Fibroblast of skin of left quadriceps (primary cell): ENCODE results near the gene ARHGDIG.

Experiments
- DNase-seq, 2 experiments: peaks; one replicate each; pipeline ENCODE4 v3.0.0-alpha.2; 2013; ENCODE audit warnings: low read depth in 2 of 2

Gene ARHGDIG

DNA sequence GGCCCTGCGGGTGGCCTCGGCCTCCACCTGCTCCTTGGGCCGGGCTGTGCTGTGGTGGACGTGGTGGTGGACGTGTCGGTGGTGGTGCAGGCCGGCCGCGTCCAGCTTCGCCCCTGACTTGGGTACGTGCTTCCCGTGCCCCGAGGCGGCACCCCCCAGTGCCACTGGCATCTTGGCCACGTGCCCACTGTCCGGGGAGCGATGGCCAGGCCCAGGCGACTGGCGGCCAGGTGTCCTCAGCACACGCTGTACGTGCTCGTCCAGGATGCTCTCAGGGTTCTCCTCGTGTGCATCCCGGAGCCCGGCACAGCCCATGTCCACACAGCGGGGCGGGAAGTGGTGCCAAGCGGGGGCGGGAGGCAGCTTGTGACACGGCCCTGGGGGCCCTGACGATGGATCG, 17.4 kb downstream of the ARHGDIG start:
- no peak for DNase-seq

DNA sequence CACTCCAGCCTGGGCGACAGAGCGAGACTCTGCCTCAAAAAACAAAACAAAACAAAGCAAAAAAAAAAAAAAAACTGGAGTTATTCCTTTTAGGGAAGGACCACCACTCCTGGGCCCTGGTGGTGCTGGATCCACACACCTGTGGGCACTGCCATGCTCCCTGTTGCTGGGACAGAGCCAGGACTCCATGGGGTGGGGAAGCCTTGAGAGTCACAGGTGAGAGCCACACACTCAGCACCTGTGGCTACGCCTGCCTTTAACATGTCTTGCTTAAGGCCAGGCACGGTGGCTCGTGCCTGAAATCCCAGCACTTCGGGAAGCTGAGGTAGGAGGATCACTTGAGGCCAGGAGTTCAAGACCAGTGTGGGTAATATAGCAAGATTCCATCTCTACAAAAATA, 20.8 kb downstream of the ARHGDIG start:
- no peak for DNase-seq

DNA sequence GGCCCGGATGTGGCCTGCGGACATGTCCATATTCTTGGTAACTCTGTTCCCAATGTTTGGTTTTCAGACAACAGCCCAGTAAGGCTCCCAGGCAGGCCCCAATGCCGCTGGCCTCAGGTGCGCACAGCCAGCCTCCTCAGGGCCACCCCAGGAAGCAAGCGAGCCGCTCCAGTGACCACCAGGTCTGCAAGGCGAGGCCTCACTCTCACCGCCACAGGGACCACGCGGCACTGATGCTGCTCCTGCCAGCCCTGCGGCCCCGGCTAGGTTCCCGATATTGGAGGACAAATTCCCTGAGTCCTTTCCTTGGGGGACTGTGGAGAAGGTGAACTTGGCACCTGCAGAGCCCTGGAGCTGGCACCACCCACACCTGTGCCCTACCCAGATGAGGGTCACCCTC, 21.6 kb downstream of the ARHGDIG start:
- DNase-seq: no peak

DNA sequence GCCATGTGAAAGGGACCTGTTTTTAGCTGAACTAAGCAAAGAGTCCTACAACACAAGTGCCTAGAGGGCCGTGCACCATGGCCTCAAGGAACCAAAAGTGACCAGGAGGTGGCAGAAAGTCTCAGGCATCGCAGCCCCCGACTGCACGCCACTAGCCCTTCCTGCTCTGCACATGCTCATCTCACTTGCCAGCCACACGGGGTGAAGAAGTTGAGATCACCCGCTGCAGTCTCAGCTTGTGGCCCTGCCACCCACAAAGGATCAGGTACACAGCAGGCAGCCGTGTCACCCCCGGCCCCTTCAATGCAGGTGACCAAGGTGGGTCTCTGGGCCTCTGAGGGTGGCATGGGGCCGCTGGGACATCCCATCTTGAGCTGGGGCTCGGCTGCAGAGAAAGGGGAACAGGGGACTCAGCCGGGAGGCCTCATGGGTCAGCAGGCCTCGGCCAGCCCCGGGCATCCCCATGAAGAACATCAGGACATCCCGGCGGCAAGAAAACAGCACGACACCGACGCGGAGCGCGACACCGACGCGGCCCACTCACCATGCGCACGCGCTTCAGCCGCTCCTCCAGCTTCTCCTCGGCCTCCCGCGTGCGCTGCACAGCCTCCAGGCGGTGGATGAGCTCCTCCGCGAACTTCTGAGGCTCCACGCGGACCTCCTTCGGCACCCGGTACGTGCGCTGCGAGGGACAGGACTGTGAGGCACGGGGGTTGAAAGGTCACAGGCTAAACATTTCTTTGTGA, 23.5 kb downstream of the ARHGDIG start:
- DNase-seq: no peak

DNA sequence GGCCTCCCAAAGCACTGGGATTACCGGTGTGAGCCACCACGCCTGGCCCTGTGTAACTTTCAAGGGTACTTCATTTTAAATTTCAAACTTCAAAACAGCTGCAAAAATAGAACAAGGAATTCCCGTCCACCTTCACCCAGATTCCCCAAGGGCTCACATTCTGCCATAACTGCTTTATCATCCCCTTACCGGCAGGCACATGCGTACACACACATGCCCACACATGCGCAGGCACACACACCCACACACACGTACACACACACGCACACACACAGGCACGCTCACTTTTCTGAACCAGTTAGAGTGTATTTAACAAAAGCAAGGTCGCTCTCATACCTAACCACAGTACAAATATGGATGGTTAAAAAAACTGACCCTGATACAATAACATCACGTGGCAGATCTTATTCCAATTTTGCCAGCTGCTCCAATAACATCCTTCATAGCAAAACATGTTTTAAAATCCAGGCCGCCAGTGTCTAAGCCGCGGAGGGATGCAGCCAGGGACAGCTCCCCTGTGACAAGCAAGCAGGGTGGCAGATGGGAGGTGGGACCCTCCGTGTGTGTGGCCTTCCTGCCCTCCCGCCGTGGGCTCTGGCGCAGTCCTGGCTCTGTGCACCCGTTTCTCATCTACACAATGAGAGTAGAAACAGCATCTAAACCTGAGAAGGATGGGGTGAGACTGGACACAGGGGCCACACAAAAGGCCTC, 25.7 kb downstream of the ARHGDIG start:
- DNase-seq: no peak

DNA sequence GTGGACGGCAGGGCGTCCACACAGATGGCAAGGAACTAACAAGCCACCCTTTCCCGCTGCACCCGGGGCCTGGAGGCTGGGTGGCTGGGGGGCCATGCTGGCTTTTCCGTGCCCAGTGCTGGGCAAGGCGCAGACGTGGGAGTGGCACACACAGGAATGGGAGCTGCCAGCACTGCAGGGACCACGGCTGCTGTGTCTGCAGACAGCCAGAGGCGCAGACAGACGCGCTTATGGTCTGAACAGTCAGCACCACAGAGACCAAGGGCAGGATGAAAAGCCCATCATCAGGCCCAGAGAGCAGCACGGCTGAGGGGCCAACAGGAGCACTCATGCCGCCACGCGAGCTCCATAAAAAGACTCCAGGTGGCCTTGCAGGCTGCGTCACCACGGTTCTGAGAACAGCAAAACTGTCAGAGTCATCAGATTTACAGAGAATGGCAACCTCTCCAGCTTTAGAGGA, 26.6 kb downstream of the ARHGDIG start:
- no peak for DNase-seq

DNA sequence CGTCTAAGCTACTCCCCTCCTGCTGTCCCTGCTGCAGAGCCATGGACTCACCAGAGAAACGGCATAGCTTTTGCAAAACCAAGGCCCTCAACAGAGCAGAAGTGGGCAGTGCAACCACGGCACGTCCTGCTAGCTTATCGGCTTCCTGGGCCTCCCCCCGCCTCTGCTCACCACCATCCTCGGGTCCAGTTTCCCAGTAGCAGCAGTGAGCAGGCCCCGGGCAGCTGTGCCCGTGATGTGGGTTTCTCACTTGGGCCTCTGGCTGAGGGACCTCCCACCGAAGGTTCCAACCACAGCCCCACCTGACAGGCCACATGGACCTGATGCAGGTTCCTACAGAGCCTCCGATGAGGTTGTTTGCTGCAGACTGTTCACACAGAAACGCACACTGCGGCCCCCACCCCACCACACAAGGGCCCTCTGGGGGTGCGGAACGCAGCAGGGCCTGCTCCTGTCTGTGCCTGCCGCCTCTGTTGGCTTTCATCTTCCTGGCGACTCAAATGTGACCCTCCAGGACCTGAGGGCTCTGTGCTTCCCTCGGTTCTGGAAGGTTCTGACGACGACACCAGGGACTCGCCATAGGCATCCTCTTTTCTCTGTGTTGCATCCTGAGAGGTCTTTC, 27.4 kb downstream of the ARHGDIG start:
- no peak for DNase-seq

DNA sequence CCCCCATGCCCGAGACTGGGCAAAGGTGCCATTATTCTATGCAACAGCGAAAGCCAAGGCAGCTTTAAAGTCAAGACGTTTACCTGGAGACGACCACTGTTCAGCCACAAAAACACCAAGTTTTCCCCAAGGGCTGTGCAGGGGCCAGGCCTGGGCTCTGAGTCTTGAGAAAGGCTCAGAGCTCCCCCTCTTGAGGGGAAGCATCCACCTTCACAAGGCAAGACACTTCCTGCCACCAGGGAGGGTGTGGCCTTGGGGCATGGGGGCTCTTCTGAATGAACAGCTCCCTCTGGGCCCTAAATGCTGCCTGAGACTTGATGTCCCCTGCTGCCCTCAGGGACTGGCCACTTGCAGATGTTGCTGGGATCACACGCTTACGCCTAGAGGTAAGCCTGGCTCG, 29.1 kb downstream of the ARHGDIG start:
- no peak for DNase-seq

DNA sequence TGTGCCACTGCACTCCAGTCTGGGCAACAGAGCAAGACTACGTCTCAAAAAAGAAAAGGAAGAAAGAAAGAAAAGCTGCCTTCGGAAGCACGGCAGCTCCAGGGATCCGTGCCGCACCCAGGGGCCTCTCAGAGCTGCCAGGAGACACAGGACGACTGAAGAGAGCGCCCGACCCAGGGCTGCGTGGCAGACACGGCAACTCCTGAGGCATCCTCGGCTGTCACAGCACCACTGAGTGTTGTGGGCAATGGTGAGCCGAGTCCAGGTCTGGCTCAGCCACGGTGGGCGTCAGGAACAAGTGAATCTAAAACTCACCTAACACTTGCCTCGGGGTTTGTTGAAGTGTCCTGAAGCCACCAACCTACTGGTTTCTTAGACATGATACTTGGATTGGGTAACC, 31.3 kb downstream of the ARHGDIG start:
- no peak for DNase-seq

DNA sequence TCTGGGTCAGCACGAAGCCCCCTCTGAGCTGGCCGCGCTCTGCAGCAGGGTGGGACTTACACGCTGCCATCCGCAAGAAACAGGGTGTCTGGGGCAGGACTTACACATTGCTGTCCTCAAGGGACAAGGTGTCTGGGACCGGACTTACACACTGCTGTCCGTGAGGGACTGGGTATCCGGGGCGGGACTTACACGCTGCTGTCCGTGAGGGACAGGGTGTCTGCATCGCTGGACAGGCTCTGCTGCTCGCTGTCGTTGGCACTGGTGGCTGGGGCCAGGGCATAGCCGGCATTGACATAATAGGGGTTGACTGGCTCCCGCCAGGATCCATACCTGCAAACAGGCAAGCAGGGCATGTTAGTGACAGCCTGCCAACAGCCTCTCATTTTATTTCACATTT, 34.0 kb downstream of the ARHGDIG start:
- no peak for DNase-seq

DNA sequence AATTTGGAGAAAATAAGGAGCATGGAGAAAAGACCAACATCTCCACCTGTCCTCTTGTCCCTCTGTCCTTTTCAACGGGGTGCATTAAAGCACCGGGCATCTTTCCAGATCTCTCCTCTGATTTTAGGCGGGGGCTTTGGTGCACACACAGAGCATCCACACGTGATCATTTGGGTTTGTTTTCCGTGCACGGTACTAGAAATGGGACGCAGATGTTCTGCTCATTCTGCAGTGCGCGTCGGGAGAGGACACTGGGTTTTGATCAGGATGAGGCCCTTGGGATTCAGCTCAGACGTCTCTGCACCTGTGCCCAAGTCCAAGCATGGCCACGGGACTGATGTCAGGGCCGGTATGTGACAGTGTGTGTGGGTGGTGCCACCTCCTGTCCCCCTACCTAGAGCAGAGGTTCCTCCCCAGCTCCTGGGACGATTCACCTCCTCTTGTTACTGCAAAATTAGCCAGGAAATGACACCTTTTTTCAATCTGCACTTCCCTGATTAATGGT, 34.5 kb downstream of the ARHGDIG start:
- no peak for DNase-seq

DNA sequence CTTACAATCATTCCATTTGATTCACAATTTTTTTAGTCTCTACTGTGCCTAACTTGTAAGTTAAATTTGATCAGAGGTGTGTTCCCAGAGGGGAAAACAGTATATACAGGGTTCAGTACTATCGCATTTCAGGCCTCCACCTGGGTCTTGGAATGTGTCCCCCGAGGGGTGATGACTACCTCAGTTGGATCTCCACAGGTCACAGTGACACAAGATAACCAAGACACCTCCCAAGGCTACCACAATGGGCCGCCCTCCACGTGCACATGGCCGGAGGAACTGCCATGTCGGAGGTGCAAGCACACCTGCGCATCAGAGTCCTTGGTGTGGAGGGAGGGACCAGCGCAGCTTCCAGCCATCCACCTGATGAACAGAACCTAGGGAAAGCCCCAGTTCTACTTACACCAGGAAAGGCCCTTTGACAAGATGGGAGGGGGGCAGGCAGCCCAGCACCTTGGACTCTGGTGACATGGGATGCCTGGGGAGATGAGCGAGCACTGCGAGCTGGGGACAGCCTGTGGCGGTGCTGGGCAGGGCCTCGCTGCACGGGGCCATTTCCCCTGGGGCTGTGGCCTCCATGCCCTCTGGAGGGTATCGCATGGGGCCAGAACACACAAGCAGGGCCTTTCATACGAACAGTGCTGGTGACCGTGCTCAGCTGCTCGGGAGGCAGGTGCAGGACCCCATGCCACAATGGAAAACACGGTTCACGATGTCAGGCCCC, 36.5 kb downstream of the ARHGDIG start:
- no peak for DNase-seq

DNA sequence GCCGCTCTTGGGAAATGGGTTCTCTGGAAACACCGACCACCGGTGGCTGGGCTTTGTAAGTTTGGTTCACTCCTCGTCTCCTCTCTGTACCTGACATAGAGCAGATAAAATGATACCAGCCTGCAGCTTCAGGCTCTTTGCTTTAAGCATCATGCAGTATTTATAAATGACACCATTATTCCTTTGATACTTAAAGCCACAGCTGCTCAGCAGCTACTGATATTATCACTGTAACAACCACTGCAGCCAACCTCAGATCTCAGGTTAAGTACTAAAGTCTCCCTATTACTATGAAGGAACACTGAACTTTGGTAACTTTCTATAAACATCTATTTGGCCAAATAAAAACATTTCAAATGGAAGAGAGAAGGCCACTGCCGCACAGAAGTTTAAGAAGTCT, 37.2 kb downstream of the ARHGDIG start:
- no peak for DNase-seq

DNA sequence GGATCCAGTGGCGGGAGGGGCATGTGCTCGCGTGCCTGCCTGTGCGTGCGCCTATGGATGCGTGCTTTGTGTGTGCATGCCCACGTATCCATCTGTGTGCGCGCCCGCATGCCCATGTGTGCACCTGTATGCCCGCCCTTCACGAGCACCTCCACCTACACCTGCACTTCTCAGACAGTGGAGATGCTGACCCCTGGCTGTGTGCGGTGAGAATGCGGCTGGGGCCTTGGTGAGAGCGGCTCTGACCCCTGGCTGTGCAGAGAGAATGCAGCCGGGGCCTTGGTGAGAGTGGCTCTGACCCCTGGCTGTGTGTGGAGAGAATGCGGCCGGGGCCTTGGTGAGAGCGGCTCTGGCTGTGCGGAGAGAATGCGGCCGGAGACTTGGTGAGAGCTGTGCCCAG, 38.2 kb downstream of the ARHGDIG start:
- DNase-seq: no peak

DNA sequence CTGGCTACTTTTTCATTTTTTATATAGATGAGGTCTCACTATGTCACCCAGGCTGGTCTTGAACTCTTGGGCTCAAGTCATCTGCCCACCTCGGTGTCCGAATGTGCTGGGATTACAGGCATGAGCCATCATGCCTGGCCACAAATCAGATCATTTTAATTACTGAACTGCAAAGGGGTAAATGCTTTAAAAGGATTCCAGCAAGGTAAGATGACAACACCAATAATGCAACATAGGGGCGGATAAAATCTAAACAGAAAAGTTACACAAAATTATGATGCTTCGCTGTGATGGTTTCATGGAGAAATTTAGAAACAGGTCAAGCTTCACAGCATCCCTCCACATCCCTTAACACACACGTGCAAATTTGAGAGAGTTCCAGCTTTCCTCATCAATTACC, 39.8 kb downstream of the ARHGDIG start:
- no peak for DNase-seq

DNA sequence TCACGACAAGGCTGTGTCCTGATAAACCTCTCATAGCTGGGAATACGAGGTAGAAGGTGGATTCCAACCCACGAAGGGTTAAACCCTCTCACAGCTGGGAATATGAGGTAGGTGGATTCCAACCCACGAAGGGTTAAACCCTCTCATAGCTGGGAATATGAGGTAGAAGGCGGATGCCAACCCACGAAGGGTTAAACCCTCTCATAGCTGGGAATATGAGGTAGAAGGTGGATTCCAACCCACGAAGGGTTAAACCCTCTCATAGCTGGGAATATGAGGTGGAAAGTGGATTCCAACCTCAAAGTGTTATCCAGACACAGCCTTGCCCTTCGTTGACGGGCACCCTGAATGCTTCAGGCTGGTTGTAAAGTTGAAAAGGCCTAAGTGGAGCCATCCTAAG, 41.1 kb downstream of the ARHGDIG start:
- no peak for DNase-seq

DNA sequence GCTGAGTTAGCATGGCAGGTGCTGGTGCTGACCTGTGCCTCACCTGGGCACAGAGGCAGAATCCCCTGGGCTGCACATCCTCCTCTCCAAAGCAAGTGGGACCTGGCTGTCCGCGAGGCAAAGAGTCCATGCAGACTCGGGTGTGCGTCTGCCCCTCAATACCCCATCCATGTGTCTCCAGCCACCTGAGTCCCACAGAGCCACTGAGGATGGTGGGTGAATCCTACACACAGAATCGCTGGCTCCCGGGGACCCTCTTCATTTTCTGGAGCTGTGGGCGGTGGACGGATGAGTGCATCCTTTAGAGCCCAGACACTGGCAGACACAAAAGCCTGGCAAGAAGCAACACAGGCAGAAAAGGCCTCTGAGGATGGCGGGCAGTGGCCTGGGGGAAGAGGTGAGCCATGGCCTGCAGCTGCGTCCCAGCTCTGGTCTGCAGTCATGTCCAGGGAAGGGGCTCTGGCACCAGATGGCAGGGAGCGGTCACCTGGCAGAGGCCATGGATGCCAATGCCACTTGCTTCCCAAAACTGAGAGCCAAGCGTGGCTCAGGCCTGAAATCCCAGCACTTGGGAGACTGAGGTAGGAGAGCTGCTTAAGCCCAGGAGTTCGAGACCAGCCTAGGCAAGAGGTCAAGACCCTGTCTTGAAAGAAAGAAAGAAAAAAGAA, 42.2 kb downstream of the ARHGDIG start:
- no peak for DNase-seq

DNA sequence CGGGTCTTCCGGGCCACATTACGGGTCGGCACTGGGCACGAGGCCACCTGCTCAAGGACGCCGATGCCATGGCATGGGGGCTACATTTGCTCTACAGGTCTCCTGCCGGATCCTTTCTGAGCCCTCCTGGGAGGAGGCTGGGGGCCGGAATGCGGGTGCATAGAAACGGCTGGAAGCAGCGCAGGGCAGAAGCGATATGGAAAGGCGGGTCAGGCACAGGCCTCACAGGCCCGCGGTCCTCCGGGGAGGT, 43.7 kb downstream of the ARHGDIG start:
- no peak for DNase-seq

DNA sequence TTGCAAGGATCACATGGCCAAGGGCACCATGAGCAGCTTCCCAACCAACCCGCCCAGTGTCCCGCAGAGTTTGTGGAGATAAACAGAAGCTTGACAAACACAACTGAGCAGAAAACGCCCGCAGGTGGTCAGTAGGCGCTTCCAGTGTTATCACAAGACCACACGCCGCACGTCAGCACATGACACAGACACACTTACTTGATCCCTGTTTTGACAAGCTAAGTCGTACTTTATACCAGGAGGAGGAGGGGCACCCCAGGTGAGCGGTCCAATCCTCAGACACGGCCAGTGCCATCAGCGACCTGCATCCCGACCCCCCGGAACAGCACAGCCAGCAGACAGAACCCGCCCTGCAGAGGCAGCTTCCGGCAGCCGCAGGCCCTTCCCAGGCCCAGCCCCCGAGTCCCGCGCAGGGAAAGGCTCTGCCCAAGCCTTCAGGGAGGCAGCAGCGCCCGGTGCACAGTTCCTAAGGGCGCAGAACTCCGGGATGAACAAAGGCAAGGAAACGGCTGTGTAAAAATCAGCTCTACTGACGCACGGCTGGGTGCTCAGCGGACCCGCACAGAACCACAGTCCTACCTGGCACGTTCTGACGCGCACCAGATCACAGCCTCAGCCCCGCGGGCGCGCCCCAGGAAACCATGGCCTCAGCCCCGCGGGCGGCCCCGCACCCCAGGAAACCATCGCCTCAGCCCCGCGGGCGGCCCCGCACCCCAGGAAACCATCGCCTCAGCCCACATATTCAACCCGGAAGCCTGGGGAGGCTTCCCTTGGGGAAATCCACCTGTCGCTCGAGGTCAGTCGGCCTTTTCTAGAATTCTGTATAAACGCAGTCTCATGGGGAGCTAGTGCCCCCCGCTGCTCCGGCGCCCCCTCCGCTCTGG, 44.3 kb downstream of the ARHGDIG start:
- DNase-seq: no peak

DNA sequence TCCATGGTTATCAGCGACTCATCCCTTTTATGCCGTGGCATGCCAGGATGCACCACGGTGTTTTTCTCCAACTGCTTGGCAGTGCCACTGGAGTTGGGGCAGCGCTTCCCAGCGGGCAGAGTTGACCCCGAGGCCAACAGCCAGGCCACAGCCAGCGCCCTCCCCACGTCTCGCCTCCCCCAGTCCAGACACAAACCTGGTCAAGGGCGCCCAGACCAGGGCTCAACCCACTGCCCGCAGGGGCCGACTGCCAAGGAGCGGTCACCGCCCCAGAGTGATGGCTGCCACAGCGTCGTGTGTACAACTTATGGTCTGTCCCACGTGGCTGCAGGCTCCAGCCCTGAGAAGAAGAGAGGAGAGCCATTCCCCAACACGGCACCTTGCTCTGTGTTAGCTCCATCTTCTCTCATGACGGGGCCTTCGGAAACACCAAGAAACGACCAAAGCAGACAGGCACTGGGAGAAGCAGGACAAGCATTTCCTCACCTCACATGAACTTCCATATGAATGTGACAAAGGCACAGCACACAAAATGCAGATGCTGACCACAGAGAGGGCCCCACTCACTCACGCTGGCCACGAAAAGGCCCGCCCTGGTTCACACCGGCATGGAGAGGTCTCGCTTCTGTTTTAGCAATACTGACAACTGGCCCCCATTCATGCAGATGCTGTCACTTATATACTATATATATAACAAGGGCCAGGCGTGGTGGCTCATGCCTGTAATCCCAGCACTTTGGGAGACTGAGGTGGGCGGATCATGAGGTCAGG, 45.2 kb downstream of the ARHGDIG start:
- DNase-seq: no peak
